Measurements from ENCODE around the gene RTKN. TPM values are rescaled to one million over a fixed set of nuclear protein-coding genes. Genes with fewer than 3 reads are reported as not detected.

Gene RTKN
- total and polyA plus RNA-seq, 4 donors: 27.8 to 98.0 (median 73.0) TPM

DNA sequence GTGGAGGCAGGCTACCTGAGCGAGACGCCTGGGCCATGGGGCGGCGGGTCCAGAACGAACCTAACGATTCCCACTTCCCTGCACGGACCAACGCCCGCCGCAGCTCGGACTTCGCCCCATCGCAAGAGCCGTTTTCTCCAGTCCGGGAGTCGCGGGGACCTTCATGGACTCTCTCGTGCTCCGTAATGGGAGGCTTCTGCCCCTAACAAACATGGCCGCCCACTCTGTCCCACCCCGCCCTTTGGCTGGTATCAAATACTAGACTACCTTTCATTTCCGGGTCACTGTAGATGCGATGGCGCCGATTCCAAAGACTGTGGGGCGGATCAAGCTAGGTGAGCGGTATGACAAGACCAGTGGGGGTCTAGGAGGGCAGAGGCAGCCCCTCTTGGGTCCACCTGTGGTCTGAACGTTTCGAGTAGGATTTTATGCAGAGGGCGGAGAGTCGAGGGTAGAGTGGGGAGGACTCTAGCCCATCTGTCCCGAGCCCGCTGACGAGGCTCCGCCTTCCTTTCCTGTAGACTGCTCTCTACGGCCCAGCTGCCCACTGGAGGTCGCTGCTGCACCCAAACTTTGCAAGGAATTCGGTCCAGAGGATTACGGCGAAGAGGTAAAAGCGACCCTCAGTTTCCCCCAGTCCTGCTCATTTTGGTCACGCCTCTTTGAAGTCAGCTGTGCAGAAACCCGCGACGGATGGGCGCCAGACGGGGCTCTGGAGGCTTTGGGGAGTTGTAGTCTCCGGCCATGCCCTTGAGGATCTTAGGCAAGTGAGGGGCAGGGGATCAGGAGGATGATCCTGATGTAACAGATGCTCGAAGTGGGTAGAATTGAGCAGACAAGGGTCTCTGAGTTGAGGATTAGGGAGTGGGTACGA, 41.3 kb upstream of the RTKN start, which contains the start of the genes CCDC142 and TTC31 (continued):
- TF ChIP-seq HNF4A (conservative IDR thresholded peaks at IDR 0.05): peak; percentile 90 to 92
- TF ChIP-seq FOXA1 (IDR thresholded peaks at IDR 0.05): no peak
- TF ChIP-seq, protein P1, sequence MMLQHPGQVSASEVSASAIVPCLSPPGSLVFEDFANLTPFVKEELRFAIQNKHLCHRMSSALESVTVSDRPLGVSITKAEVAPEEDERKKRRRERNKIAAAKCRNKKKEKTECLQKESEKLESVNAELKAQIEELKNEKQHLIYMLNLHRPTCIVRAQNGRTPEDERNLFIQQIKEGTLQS (IDR thresholded peaks at IDR 0.05): peak; percentile 48

DNA sequence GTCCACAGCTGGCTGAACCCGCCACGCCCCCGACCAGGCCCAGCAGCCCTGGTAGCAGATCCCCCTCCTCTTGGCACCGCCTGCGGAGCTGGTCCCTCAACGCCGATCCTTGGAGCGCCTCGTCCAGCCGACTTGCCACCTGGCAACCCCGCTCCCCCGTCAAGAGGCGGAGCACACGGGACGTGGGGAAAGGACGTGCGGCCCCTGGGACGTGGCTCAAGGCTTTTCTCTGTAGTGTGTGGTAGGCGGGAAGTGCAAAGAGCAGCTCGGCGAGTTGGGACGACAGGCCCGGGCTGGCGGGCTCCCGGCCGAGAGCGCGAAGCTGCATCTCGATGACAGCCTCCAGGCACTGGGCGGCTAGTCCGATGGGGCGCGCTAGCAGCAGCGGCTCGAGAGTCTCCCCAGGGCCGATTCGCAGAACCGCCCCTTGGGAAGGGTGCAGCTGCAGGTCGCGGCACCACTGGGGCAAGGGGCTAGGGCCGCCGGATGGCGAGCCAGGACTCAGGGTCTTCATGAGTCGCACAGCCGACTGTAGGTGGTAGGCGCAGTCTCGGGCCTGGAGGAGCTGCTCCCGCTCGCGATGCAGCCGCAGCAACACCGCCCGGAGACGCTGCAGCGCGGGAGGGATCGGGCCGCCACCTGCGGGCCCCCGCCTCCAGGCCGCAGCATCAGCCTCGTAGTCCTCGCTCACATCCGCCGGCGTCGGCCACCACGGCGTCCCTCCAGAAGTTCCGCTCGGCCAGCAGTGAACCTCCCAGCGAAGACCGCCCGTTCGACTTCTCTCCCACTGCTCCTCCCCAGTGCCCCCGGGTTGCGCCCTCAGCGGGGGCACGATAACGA, 40.4 kb upstream of the RTKN start:
- H3K27me3 ChIP-seq (ENCODE audit: control insufficient read depth in 4 of 4, insufficient read depth in 4 of 4, low read length in 3 of 4): no peaks in the 10 kb centered on the region
- TF ChIP-seq YY1 (IDR thresholded peaks at IDR 0.05) (no peak), JUND (IDR thresholded peaks at IDR 0.05) (no peak), RAD21 (IDR thresholded peaks at IDR 0.05) (no peak), NR2F2 (IDR thresholded peaks at IDR 0.05) (no peak), RXRA (IDR thresholded peaks at IDR 0.05) (no peak), GABPA (IDR thresholded peaks at IDR 0.05 in 1 of 2, conservative IDR thresholded peaks at IDR 0.05 in 1 of 2) (no peak), HNF4G (IDR thresholded peaks at IDR 0.05) (no peak), EGR1 (IDR thresholded peaks at IDR 0.05; ENCODE audit: low read depth in 2 of 2) (no peak), SP1 (IDR thresholded peaks at IDR 0.05) (no peak), FOXA2 (IDR thresholded peaks at IDR 0.05) (no peak), FOXA1 (IDR thresholded peaks at IDR 0.05) (no peak), TAF1 (conservative IDR thresholded peaks at IDR 0.05) (no peak), HNF4A (conservative IDR thresholded peaks at IDR 0.05) (no peak)
- TF ChIP-seq, protein P2, sequence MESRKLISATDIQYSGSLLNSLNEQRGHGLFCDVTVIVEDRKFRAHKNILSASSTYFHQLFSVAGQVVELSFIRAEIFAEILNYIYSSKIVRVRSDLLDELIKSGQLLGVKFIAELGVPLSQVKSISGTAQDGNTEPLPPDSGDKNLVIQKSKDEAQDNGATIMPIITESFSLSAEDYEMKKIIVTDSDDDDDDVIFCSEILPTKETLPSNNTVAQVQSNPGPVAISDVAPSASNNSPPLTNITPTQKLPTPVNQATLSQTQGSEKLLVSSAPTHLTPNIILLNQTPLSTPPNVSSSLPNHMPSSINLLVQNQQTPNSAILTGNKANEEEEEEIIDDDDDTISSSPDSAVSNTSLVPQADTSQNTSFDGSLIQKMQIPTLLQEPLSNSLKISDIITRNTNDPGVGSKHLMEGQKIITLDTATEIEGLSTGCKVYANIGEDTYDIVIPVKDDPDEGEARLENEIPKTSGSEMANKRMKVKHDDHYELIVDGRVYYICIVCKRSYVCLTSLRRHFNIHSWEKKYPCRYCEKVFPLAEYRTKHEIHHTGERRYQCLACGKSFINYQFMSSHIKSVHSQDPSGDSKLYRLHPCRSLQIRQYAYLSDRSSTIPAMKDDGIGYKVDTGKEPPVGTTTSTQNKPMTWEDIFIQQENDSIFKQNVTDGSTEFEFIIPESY (IDR thresholded peaks at IDR 0.05): no peak
- TF ChIP-seq, protein P3, sequence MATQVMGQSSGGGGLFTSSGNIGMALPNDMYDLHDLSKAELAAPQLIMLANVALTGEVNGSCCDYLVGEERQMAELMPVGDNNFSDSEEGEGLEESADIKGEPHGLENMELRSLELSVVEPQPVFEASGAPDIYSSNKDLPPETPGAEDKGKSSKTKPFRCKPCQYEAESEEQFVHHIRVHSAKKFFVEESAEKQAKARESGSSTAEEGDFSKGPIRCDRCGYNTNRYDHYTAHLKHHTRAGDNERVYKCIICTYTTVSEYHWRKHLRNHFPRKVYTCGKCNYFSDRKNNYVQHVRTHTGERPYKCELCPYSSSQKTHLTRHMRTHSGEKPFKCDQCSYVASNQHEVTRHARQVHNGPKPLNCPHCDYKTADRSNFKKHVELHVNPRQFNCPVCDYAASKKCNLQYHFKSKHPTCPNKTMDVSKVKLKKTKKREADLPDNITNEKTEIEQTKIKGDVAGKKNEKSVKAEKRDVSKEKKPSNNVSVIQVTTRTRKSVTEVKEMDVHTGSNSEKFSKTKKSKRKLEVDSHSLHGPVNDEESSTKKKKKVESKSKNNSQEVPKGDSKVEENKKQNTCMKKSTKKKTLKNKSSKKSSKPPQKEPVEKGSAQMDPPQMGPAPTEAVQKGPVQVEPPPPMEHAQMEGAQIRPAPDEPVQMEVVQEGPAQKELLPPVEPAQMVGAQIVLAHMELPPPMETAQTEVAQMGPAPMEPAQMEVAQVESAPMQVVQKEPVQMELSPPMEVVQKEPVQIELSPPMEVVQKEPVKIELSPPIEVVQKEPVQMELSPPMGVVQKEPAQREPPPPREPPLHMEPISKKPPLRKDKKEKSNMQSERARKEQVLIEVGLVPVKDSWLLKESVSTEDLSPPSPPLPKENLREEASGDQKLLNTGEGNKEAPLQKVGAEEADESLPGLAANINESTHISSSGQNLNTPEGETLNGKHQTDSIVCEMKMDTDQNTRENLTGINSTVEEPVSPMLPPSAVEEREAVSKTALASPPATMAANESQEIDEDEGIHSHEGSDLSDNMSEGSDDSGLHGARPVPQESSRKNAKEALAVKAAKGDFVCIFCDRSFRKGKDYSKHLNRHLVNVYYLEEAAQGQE (IDR thresholded peaks at IDR 0.05): no peak
- TF ChIP-seq, protein P4, sequence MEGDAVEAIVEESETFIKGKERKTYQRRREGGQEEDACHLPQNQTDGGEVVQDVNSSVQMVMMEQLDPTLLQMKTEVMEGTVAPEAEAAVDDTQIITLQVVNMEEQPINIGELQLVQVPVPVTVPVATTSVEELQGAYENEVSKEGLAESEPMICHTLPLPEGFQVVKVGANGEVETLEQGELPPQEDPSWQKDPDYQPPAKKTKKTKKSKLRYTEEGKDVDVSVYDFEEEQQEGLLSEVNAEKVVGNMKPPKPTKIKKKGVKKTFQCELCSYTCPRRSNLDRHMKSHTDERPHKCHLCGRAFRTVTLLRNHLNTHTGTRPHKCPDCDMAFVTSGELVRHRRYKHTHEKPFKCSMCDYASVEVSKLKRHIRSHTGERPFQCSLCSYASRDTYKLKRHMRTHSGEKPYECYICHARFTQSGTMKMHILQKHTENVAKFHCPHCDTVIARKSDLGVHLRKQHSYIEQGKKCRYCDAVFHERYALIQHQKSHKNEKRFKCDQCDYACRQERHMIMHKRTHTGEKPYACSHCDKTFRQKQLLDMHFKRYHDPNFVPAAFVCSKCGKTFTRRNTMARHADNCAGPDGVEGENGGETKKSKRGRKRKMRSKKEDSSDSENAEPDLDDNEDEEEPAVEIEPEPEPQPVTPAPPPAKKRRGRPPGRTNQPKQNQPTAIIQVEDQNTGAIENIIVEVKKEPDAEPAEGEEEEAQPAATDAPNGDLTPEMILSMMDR (IDR thresholded peaks at IDR 0.05; ENCODE audit: low read depth, low read length, missing input control): no peak
- TF ChIP-seq, protein P5, sequence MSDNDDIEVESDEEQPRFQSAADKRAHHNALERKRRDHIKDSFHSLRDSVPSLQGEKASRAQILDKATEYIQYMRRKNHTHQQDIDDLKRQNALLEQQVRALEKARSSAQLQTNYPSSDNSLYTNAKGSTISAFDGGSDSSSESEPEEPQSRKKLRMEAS (IDR thresholded peaks at IDR 0.05): no peak
- TF ChIP-seq, protein P1 (IDR thresholded peaks at IDR 0.05): no peak
- WGBS: 1% methylated on average over 80 of the region's 80 CpGs
- H3K9ac ChIP-seq (ENCODE audit: low read depth in 1 of 2, low read length in 2 of 2): peak overlapping the region; percentile 25 to 44
- peaks cover 11 to 46% (median 37%) of the 10 kb centered on the region in 4 donors for H3K4me1 ChIP-seq (ENCODE audit: control insufficient read depth in 4 of 4, insufficient read depth in 4 of 4, low read length in 3 of 4)
- H3K9me3 ChIP-seq (ENCODE audit: control insufficient read depth in 4 of 4, low read length in 3 of 4): no peaks in the 10 kb centered on the region
- H3K27ac ChIP-seq (ENCODE audit: low read depth in 1 of 2, low read length in 2 of 2): peak overlapping the region; percentile 82 to 84
- H3K4me3 ChIP-seq (ENCODE audit: low read depth in 1 of 3, low read length in 3 of 3): peak overlapping the region; percentile 67 to 95 (median 94)
- no peak for DNase-seq (ENCODE audit: low spot score)
- H3K36me3 ChIP-seq (ENCODE audit: control insufficient read depth in 4 of 4, insufficient read depth in 3 of 4, low read depth in 1 of 4, low read length in 3 of 4): peaks cover 0 to 7% (median 0%) of the 10 kb centered on the region in 4 donors

All from liver (tissue), 9 donors.